HG02623 (cell line): ENCODE data around the gene FGF12.

Experiments
- ATAC-seq: cut with Tn5 transposase; IDR thresholded peaks from one replicate; pipeline ENCODE4 v1.9.1; 2021; ENCODE audit warnings: moderate library complexity; ENCODE audit not compliant: unreplicated experiment

Gene FGF12

GRCh38 chr3:192422321-192422996 lies 304.9 kb downstream of the FGF12 start:
- no peak for ATAC-seq

- ATAC-seq: no peak
Observed at GRCh38 chr3:192419312-192419711, 308.0 kb downstream of the FGF12 start.

- no peak for ATAC-seq
Observed at GRCh38 chr3:192417559-192418055, 309.7 kb downstream of the FGF12 start.

- ATAC-seq: no peak
Observed at GRCh38 chr3:192417017-192417416, 310.3 kb downstream of the FGF12 start.

GRCh38 chr3:192413461-192413860 lies 313.9 kb downstream of the FGF12 start:
- no peak for ATAC-seq

- ATAC-seq: no peak
Observed at GRCh38 chr3:192410684-192410960, 316.7 kb downstream of the FGF12 start.

- no peak for ATAC-seq
Observed at GRCh38 chr3:192409838-192410683, 317.3 kb downstream of the FGF12 start.

- ATAC-seq: no peak
Observed at GRCh38 chr3:192409201-192409837, 318.0 kb downstream of the FGF12 start.

- ATAC-seq: no peak
Observed at GRCh38 chr3:192408647-192409200, 318.6 kb downstream of the FGF12 start.

- no peak for ATAC-seq
Observed at GRCh38 chr3:192408007-192408646, 319.2 kb downstream of the FGF12 start.

GRCh38 chr3:192399767-192400166 lies 327.6 kb downstream of the FGF12 start:
- ATAC-seq: no peak

GRCh38 chr3:192397012-192397411 lies 330.3 kb downstream of the FGF12 start:
- no peak for ATAC-seq

GRCh38 chr3:192395506-192395905 lies 331.8 kb downstream of the FGF12 start:
- ATAC-seq: no peak

- ATAC-seq: no peak
Observed at GRCh38 chr3:192392986-192393385, 334.4 kb downstream of the FGF12 start.

GRCh38 chr3:192382861-192383260 lies 344.5 kb downstream of the FGF12 start:
- no peak for ATAC-seq

GRCh38 chr3:192373586-192373985 lies 353.8 kb downstream of the FGF12 start:
- no peak for ATAC-seq

- no peak for ATAC-seq
Observed at GRCh38 chr3:192373032-192373431, 354.3 kb downstream of the FGF12 start.

GRCh38 chr3:192372616-192373015 lies 354.7 kb downstream of the FGF12 start:
- ATAC-seq: no peak

- no peak for ATAC-seq
Observed at GRCh38 chr3:192371870-192372400, 355.4 kb downstream of the FGF12 start.

- no peak for ATAC-seq
Observed at GRCh38 chr3:192367616-192368015, 359.7 kb downstream of the FGF12 start.

GRCh38 chr3:192366916-192367315 lies 360.4 kb downstream of the FGF12 start:
- ATAC-seq: no peak
